Sciatic nerve (tissue), 2 donors: ENCODE data around the gene SENP6. TPM values are rescaled to one million over a fixed set of nuclear protein-coding genes. Genes with fewer than 3 reads are reported as not detected.
"Not testable (repeated sequence)": the region's sequence is repeated elsewhere in the genome, so short reads cannot be mapped to it uniquely, and the experiment has no call there.

Source experiments
- ATAC-seq: fragments of 200-7000 bp; cut with Tn5 transposase; one replicate; pipeline ENCODE4 v1.9.1; 2020; ENCODE audit warnings: mild to moderate bottlenecking, moderate library complexity
- DNase-seq: peaks from one replicate; pipeline ENCODE4 v3.0.0-alpha.2; 2020; ENCODE audit warnings: low spot score
- intact Hi-C: fragments of 100-400 bp; cut with DNase I; formaldehyde crosslinking; loops from one replicate; pipeline ENCODE4 v1.14.2; 2022
- total RNA-seq: library from RNA; stranded (reverse); fragmentation: NEBNext Ultra II Directional; extraction: Animal tissue kit (Norgen Biotek cat#: 25700); gene quantifications from one replicate; pipeline ENCODE4 v1.2.1, GENCODE V29; 2021
- donor health status: DM: no; HTN: no; CAD: no.
- donor health status: DM: no; HTN: no; CAD: no.

SENP6 gene
- total RNA-seq, 1 donor from 2014 or later, result 163 TPM

DNA sequence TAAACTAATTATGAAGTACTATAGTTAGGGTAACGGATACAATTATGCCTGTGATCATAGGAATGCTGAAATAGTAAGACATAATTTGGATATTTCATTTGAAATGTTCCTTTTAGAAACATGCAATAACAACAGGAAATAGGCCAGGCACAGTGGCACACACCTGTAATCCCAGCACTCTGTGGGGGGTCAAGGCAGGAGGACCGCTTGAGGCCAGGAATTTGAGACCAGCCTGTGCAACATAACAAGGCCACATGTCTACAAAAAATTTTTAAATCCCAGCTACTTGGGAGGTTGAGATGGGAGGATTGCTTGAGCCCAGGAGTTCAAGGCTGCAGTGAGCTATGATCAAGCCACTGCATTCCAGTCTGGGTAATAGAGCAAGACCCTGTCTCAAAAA, 121.7 kb downstream of the SENP6 start:
- DNase-seq (no peak), ATAC-seq (no peak)
- intact Hi-C loops, result no loop called here

- DNase-seq (no peak), ATAC-seq (no peak)
- intact Hi-C loops, result no loop called here
Measured at GRCh38 chr6:75727206-75727605, 125.5 kb downstream of the SENP6 start.

- ATAC-seq, intact Hi-C loops, DNase-seq: not testable (repeated sequence)
Measured at GRCh38 chr6:75731029-75731428, 129.3 kb downstream of the SENP6 start.

DNA sequence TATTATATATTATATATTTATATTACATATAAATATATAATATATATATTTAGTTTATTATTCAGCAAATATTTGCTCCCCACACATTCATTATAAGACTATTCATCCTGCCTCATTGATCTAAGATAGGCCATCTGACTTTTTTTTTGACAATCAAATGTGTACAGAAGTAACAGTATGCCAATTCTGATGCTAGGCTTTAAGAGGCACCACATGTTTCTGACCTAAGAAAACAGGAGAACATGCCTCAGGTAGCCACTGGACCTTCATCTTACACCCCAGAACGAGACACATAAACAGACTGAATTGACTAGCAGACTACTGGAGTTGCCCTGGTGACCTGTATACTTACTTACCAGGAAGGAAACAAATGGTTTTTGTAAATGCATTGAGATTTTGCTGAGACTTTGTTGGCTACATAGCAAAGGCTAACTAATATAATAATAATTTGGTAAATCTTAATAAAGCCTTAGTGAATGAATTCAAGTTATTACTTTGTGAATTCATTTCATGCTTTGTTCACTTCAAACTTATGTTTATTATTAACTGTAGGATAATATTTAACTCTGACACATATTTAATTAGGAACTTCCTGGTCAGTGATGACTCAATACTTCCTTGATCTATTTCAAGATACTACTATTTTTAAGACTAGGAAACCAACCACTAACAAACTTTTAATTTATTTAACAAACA, 134.0 kb downstream of the SENP6 start:
- intact Hi-C loops, result no loop called here
- no peak for DNase-seq
- ATAC-seq, result no peak

- intact Hi-C loops, result no loop called here
- DNase-seq (no peak), ATAC-seq (no peak)
Measured at GRCh38 chr6:75743971-75744370, 142.3 kb downstream of the SENP6 start.

DNA sequence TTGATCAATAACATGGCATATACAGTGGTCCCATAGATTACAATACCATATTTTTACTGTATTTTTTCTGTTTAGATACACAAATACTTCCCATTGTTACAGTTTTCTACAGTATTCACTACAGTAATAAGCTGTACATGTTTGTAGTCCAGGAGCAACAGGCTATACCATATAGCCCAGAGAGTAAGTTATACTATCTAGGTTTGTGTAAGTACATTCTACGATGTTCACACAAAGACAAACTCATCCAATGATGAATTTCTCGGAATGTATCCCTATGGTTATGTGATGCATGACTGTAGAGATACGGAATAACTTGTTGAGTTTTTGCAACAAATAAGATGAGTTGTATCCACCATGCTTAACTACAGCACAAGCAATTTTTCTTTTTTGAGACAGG, 143.7 kb downstream of the SENP6 start:
- ATAC-seq, result no peak
- intact Hi-C loops, result no loop called here
- no peak for DNase-seq

- ATAC-seq (no peak), DNase-seq (no peak)
- intact Hi-C loops, result no loop called here
Measured at GRCh38 chr6:75746221-75746620, 144.5 kb downstream of the SENP6 start.

GRCh38 chr6:75747152-75747992, 145.7 kb downstream of the SENP6 start:
- DNase-seq, result no peak
- no peak for ATAC-seq
- intact Hi-C loops, result no loop called here

GRCh38 chr6:75748003-75748742, 146.5 kb downstream of the SENP6 start:
- intact Hi-C loops, result no loop called here
- ATAC-seq (peak; percentile 78), DNase-seq (no peak)

DNA sequence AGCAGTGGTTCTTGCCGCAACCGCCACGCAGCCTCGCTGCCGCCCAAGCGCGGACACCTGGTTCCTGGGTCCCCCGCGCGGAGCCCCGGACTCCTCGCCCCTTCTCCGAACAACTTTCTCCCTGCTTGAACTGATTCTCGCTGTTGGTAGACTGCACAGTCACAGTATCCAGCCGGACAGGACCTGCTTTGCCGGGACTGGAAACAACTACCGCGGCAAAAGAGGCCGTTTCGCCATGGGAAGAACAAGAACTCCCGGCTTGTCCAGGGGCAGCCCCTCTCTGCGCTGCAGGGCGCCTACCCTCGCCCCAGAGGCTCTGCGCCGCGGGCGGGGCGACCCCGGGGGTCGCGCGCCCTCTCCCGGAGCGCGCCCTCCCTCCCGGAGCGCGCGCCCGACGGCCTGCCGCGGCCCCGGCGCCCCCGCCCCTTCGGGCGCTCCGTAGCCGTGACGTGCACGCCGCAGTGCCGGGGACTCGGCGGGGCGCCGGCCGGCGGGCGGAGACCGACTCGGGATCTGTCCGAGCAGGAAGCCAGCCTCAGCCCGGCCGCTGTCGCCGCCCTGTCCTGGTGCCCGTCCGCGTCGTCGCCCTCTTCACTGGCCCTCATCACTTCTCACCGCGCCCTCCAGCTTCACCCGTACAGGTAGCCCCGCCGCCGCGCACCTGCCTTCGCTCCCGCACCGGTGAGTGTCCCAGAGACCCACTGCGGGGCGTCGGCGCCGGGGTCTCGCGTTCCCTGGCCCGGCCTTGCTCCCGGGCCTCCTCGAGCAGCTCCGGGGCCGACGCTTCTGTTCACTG, 147.3 kb downstream of the SENP6 start, which contains the start of gene MYO6:
MYO6 (plus strand) TSS at position 497 of the 796 bp plus-strand sequence. CDS start 68,309 bp downstream, outside the sequence.
- intact Hi-C loops, result no loop called here
- DNase-seq, result peak; percentile 80
- peak; percentile 95 for ATAC-seq

GRCh38 chr6:75751443-75751842, 149.8 kb downstream of the SENP6 start:
- DNase-seq (no peak), ATAC-seq (no peak)
- intact Hi-C loops, result no loop called here

DNA sequence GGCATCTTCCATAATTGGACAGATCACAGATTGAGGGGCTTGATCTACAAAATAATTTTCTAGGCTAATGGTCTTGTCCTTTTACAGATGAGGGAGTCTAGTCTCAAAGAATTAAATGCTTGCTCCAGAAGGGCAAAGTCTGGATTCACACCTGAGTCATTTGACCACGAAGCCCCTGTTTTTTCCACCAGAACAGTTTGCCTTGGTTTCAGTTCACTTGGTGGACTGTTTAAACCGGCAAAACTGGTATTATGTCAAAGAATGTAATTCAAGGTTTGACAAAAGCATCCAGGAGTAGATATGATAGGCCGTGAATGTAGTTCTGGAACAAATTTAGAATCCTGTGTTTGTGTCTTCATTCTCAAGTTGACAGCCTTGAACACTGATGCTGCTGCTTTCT, 150.7 kb downstream of the SENP6 start:
- intact Hi-C loops, result no loop called here
- ATAC-seq, result no peak
- DNase-seq, result no peak

DNA sequence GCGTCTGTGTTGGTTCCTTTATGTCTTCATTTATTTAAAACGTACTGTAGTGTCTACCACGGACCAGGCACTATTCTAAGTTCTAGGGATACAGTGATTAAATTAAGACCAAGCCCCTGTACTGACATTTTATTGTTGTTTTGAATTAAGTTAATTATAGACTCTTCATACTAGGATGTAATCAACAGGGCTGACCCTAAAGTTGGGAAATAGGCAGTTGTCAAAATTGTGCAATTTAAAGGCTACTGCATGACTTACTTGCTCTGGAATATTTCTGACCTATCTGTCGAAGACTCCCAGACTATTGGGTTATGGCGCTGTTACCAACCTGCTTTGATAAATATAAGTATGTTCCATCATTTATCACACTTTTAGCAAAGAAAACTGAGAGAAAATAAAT, 154.0 kb downstream of the SENP6 start:
- intact Hi-C loops, result no loop called here
- peak; percentile 33 for ATAC-seq
- DNase-seq, result no peak

GRCh38 chr6:75757295-75757694, 155.6 kb downstream of the SENP6 start:
- no peak for DNase-seq
- intact Hi-C loops, result no loop called here

DNA sequence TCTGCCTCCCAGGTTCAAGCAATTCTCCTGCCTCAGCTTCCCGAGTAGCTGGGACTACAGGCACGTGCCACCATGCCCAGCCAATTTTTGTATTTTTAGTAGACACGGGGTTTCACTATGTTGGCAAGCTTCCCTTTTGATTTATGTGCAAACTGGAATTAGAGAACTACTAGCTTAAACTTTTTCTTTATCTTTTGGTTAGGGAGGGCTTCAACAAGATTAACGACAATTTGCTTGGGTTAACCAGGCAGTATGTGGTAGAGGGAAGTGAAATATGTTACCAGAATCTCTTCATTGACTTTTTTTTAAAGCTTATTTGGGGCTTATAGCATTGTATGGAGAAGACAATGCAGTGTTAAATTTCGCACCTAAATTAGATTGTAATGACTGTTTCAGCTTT, 156.4 kb downstream of the SENP6 start:
- DNase-seq (no peak), ATAC-seq (no peak)
- intact Hi-C loops, result no loop called here

More at GRCh38 chr6:75757295-75757694, 155.6 kb downstream of the SENP6 start:
- ATAC-seq, result no peak

DNA sequence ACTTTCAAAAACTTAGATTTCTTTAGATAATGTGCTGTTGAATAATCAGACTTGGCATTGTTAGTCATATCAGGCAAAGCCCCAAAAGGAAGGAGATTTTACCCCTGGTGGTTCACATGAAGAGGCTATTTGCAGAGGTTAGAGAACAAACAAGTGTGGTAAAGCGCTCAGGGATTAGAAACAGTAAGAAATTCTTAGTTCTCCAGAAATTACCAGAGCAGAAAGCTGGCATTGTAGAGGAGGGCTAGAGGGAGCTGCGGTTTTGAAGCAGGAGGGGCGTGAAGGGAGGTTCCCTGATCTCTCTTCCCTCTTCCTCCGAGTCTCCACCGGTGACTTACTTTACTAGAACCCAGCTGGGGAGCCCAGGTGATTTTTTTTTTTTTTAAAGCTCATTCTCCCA, 157.5 kb downstream of the SENP6 start:
- ATAC-seq (peak; percentile 54), DNase-seq (no peak)
- intact Hi-C loops, result no loop called here

- ATAC-seq, result peak; percentile 59
- no peak for DNase-seq
- intact Hi-C loops, result no loop called here
Measured at GRCh38 chr6:75760320-75760719, 158.6 kb downstream of the SENP6 start.

- intact Hi-C loops, result no loop called here
- ATAC-seq (no peak), DNase-seq (no peak)
Measured at GRCh38 chr6:75761489-75761888, 159.8 kb downstream of the SENP6 start.

GRCh38 chr6:75762063-75762462, 160.4 kb downstream of the SENP6 start:
- ATAC-seq (no peak), DNase-seq (no peak)
- intact Hi-C loops, result no loop called here
